ENCODE results near the gene NKX2-1. TPM values are rescaled to one million over a fixed set of nuclear protein-coding genes. Genes with fewer than 3 reads are reported as not detected.
"Not testable (repeated sequence)": the region's sequence is repeated elsewhere in the genome, so short reads cannot be mapped to it uniquely, and the experiment has no call there.

The NKX2-1 gene
- total RNA-seq, 1 donor from 2014 or later: not detected

GRCh38 chr14:36507847-36508417 is 12.1 kb downstream of the NKX2-1 start:
- intact Hi-C loops (cut with micrococcal nuclease): loop anchor here (5.0 kb wide), 1 partner anchor 1089 kb away; the partner anchor contains the start of genes FOXA1 and TTC6

GRCh38 chr14:36506732-36507614 is 13.1 kb downstream of the NKX2-1 start:
- intact Hi-C loops (cut with micrococcal nuclease): loop anchor here (5.0 kb wide), 1 partner anchor 1090 kb away; the partner anchor contains the start of genes FOXA1 and TTC6

- intact Hi-C loops (cut with micrococcal nuclease): loop anchor here (5.0 kb wide), 1 partner anchor 1091 kb away; the partner anchor contains the start of genes FOXA1 and TTC6
Observed at GRCh38 chr14:36505892-36506731, 13.9 kb downstream of the NKX2-1 start.

- intact Hi-C loops (cut with micrococcal nuclease): loop anchor here (5.0 kb wide), 1 partner anchor 1092 kb away; the partner anchor contains the start of genes FOXA1 and TTC6
Observed at GRCh38 chr14:36505181-36505815, 14.7 kb downstream of the NKX2-1 start.

- intact Hi-C loops (cut with micrococcal nuclease): loop anchor here (5.0 kb wide), 1 partner anchor 1093 kb away; the partner anchor contains the start of genes FOXA1 and TTC6
Observed at GRCh38 chr14:36504771-36505175, 15.3 kb downstream of the NKX2-1 start.

GRCh38 chr14:36503771-36504741 is 16.0 kb downstream of the NKX2-1 start:
- intact Hi-C loops (cut with micrococcal nuclease): no loop called here

- intact Hi-C loops (cut with micrococcal nuclease): no loop called here
Observed at GRCh38 chr14:36502558-36503508, 17.2 kb downstream of the NKX2-1 start.

GRCh38 chr14:36498938-36499337 is 21.1 kb downstream of the NKX2-1 start:
- intact Hi-C loops (cut with micrococcal nuclease): no loop called here

GRCh38 chr14:36496346-36496745 is 23.7 kb downstream of the NKX2-1 start:
- intact Hi-C loops (cut with micrococcal nuclease): no loop called here

GRCh38 chr14:36495666-36496065 is 24.4 kb downstream of the NKX2-1 start:
- intact Hi-C loops (cut with micrococcal nuclease): no loop called here

- intact Hi-C loops (cut with micrococcal nuclease): no loop called here
Observed at GRCh38 chr14:36493761-36494160, 26.3 kb downstream of the NKX2-1 start.

GRCh38 chr14:36485773-36486172 is 34.3 kb downstream of the NKX2-1 start:
- intact Hi-C loops (cut with micrococcal nuclease): no loop called here

GRCh38 chr14:36479344-36479743 is 40.7 kb downstream of the NKX2-1 start:
- intact Hi-C loops (cut with micrococcal nuclease): no loop called here

- intact Hi-C loops (cut with micrococcal nuclease): no loop called here
Observed at GRCh38 chr14:36478782-36479181, 41.2 kb downstream of the NKX2-1 start.

GRCh38 chr14:36477266-36477665 is 42.8 kb downstream of the NKX2-1 start:
- intact Hi-C loops (cut with micrococcal nuclease): no loop called here

- intact Hi-C loops (cut with micrococcal nuclease): not testable (repeated sequence)
Observed at GRCh38 chr14:36476061-36476460, 44.0 kb downstream of the NKX2-1 start.

- intact Hi-C loops (cut with micrococcal nuclease): no loop called here
Observed at GRCh38 chr14:36474593-36474992, 45.4 kb downstream of the NKX2-1 start.

GRCh38 chr14:36471431-36471830 is 48.6 kb downstream of the NKX2-1 start:
- intact Hi-C loops (cut with micrococcal nuclease): no loop called here

GRCh38 chr14:36467332-36467731 is 52.7 kb downstream of the NKX2-1 start:
- intact Hi-C loops (cut with micrococcal nuclease): no loop called here

All from T-helper 1 cell treated with Interleukin-12 subunit alpha and Interleukin-12 subunit beta and Interleukin-4 antibody, amounts not matched to agents 30 ng/mL and 1 ng/mL, for 36 hours (primary cell).